WERI-Rb-1 (cell line): Measurements from ENCODE around the gene RGS12.

ENCODE experiments used
- DNase-seq: peaks from one replicate; pipeline ENCODE4 v3.0.0-alpha.2; 2020
- H3K27ac ChIP-seq: fragments of 250-450 bp; sonication (Bioruptor Pico); 2 replicates; pipeline ENCODE4 v1.5.1; 2020; ENCODE audit warnings: mild to moderate bottlenecking, moderate library complexity
- H3K27me3 ChIP-seq: fragments of 250-450 bp; sonication (Bioruptor Pico); 2 replicates; pipeline ENCODE4 v1.5.1; 2021; ENCODE audit warnings: mild to moderate bottlenecking, low read depth, moderate library complexity; ENCODE audit not compliant: insufficient read depth, severe bottlenecking
- H3K36me3 ChIP-seq: fragments of 250-450 bp; sonication (Bioruptor Pico); 2 replicates; pipeline ENCODE4 v1.5.1; 2020; ENCODE audit warnings: mild to moderate bottlenecking, moderate library complexity
- H3K4me3 ChIP-seq: 2 replicates; pipeline ENCODE4 v1.5.1; 2011; ENCODE audit warnings: low read depth, mild to moderate bottlenecking, control low read depth, low read length
- H3K9me3 ChIP-seq: fragments of 250-450 bp; sonication (Bioruptor Pico); 2 replicates; pipeline ENCODE4 v1.5.1; 2021; ENCODE audit warnings: mild to moderate bottlenecking, moderate library complexity; ENCODE audit not compliant: severe bottlenecking
- CTCF ChIP-seq: IDR thresholded peaks from 2 replicates; pipeline ENCODE4 v1.5.1; 2011; ENCODE audit warnings: low read depth, mild to moderate bottlenecking, control low read depth, inconsistent platforms, low read length

RGS12 gene

DNA sequence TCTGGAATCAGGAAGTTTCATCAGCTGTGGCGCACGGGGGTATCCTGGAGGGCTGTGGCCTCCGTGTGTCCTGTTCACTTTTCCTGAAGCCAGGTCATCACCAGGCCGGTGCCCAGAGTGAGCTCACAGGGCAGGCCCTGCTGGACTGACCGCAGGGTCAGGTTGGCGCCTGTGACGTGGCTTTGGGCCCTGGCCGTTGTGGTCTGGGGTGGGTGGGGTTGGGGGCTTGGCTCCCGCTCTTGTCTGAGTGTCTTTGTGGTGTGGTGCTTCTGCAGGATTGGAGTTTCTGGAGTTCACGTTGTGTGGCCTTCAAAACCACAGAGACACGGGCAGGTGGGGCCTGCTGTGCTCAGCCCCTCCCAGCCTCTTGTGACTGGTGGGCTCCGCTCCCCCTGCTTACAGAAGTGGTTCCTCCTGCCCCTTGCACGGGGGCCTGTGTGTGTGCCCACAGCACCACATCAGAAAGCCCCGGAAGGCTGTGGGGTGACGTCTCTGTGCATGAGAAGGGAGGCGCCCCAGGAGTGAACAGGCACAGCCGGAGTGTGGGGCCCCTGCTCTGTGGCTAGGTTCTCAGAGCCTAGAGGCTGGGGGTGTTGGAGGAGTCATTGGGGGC, 9.5 kb downstream of the RGS12 start:
- Histone ChIP-seq H3K27me3 (no peaks in the 10 kb centered on the region), H3K4me3 (no peak overlapping the region), H3K9me3 (no peaks in the 10 kb centered on the region), H3K27ac (no peak overlapping the region), H3K36me3 (peaks cover 7% of the 10 kb centered on the region; the same call in 1 of the 2 replicates)
- DNase-seq = no peak
- no peak for TF ChIP-seq CTCF

DNA sequence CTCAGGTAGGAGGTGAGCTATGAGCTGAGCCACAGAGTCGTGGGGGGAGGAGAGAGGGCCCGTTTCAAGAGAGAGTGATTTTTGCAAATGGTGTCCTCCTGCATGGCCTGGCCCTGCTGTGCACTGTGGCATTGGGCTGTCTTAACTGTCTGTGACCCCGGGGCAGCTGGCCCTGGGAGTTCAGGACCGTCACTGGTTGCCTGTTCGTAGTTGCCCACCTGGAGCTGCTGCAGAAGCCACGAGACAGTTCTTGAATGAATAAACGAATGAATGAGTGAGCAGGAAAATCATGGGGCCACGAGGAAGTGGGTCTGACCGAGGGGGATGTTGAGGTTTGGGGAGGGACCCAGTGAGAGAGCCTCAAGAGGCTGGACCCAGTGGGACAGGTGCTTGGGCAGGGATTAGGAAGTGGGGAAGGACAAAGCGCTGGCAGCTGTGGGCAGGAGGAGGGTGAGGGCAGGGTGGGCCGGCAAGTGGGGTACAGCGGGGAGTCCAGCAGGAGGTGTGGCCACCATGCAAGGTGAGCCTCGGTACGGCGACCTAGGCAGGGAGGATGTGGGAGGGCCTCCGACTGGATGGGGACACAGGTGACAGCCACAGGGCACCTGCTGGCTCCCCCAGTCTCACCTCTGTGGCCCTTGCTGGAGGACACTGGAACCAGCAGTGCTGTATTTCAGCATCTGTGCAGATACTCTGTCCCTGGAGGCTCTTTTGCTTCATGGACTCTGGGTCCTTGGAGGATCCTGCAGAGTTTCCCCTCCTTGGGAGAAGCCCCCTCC, 10.2 kb downstream of the RGS12 start:
- H3K36me3 ChIP-seq = peaks cover 6% of the 10 kb centered on the region; the same call in 1 of the 2 replicates
- no peak overlapping the region for H3K27ac ChIP-seq
- no peaks in the 10 kb centered on the region for H3K27me3 ChIP-seq
- H3K4me3 ChIP-seq = no peak overlapping the region
- H3K9me3 ChIP-seq = no peaks in the 10 kb centered on the region
- no peak for DNase-seq
- TF ChIP-seq CTCF = no peak

DNA sequence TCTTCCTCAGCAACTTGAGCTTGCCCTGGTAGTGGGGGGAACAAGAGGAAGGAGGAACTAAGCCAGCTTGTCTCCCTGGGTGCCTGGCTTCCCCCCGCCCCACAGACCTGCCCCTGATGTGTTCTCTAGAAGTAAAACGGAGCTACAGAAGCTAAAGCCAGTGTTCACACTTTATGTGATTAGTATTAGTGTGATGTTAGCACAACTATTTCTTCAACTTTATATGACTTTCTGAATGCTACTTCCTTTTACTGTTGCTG, 10.7 kb downstream of the RGS12 start:
- no peak for TF ChIP-seq CTCF
- DNase-seq = no peak
- Histone ChIP-seq H3K9me3 (no peaks in the 10 kb centered on the region), H3K4me3 (no peak overlapping the region), H3K27ac (no peak overlapping the region), H3K36me3 (peaks cover 6% of the 10 kb centered on the region; the same call in 1 of the 2 replicates), H3K27me3 (no peaks in the 10 kb centered on the region)

- Histone ChIP-seq H3K27ac (no peak overlapping the region), H3K27me3 (no peaks in the 10 kb centered on the region)
These were observed 11.3 kb downstream of the RGS12 start for GRCh38 chr4:3303923-3304710.

More at GRCh38 chr4:3303923-3304710, 11.3 kb downstream of the RGS12 start:
- no peak overlapping the region for H3K4me3 ChIP-seq
- H3K36me3 ChIP-seq = peaks cover 3% of the 10 kb centered on the region; the same call in 1 of the 2 replicates
- no peak for DNase-seq
- no peak for TF ChIP-seq CTCF
- no peaks in the 10 kb centered on the region for H3K9me3 ChIP-seq
